CD4-positive, alpha-beta T cell treated with Interleukin-1 beta for 1 hour (primary cell): ENCODE data around the gene YARS1.
A peak's percentile ranks its signal among the peaks of the same experiment; 100 is the strongest.

Experiments used
- DNase-seq, 2 donors: peaks; one replicate each; pipeline ENCODE4 v3.0.0-alpha.2; 2020 to 2022

YARS1 gene

DNA sequence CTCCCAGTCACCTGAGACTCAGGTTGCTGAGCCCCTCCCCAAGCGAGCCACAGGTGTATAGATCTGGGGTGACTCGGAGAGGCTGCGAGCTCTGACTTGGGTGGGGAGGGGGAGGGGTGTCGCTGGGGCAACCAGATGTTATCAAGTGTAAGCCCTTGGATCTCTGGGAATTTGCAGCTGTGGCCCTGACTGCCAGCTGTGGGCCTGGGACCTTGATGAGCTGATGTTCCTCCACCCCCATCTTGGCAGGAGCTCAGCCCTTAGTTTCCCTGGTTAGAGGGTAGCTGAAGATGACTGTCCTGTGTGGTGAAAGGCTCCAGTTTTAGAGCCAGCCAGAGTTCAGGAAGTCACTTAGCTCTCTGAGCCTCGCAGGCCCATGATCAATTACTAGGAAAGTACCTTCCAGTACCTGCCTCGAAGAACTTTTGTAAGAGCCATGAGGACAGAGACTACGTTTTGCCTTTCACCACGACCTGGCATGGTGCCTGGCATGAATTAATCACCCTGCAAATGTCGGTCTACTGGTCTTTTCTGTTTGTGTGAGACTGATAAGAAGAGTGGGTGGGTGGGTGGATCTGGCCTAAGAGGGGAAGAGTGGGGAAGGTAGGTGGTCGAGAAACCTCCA, 55.8 kb downstream of the YARS1 start:
- no peak for DNase-seq

DNA sequence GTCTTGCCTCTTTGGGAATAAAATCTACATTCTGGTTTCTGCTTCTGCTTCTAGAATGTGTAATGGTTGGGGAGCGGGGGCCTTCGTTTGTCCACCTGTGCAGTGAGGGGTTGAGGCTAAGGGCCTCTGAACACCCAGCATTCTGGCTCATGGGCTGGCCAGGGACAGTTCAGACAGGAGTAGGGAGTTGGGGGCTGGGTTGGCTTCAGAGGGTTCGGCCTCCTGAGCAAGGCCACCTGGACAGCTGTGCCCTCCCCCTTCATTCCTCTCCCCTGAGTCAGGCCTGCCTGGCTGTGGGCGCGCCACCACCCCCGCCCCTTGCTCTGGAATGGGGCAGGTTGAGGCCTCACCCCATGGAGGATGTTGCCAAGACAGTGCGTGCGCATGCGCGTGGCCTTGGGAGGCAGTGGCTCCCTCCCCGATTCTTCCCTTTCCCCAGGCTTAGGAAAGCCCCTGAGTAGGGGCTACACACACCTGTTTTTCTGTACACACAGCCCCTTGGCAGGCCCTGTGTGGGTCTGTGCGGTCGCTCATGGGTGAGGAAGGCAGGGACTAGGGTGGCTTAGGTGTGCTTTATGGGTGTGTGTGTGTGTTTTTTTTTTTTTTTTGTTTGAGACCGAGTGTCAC, 57.0 kb downstream of the YARS1 start:
- no peak for DNase-seq

DNA sequence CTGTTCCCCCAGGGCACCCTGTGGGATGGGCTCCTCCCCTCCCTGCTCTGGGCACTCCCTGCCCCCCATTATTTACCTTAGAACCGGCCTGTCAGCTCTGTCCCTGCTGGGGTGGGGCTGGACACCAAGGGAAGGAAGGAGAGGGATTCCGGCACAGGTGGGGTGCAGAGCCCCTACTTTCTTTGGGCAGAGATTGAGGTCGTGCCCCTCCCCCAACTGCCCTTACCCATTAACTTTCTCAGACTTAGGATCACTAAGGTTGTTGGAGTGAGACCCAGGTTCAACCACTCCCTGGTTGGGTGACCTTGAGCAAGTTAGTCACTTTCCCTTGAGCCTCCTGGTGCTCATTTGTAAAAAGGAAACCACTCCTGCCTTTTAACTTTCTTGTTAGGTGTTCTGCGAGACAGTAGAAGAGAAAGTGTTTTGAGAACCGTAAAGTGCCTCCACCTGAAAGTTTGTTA, 57.6 kb downstream of the YARS1 start:
- DNase-seq = no peak

GRCh38 chr1:32758795-32759430, 58.2 kb downstream of the YARS1 start:
- DNase-seq = no peak

DNA sequence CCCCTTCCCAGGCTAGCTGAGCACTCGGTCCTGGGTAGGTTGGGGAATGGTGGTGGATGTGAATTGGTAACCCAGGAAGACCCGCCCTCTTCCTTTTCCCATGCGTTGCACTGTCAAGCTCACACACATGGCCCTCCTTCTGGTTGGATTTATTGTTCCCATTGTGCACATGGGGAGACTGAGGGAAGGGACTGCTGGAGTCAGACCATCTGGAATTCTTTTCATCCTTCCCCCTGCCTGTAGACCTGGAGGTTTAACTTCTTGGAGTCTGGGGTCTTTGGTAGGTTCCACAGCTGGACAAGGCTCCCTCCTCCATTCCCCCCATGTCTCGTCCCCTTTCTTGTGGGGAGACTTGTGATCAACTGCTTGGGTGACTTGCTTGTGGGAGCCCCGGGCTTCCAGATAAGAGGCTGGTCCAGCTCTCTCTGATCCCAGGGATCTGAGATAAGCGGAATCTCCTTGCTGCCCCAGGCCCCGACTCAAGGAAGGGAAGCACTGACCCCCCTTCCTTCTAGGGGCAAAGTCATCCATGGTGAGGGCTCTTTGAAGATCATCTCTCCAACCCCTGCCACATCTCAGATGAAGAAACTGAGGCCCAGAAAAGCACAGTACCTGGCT, 58.9 kb downstream of the YARS1 start:
- no peak for DNase-seq

DNA sequence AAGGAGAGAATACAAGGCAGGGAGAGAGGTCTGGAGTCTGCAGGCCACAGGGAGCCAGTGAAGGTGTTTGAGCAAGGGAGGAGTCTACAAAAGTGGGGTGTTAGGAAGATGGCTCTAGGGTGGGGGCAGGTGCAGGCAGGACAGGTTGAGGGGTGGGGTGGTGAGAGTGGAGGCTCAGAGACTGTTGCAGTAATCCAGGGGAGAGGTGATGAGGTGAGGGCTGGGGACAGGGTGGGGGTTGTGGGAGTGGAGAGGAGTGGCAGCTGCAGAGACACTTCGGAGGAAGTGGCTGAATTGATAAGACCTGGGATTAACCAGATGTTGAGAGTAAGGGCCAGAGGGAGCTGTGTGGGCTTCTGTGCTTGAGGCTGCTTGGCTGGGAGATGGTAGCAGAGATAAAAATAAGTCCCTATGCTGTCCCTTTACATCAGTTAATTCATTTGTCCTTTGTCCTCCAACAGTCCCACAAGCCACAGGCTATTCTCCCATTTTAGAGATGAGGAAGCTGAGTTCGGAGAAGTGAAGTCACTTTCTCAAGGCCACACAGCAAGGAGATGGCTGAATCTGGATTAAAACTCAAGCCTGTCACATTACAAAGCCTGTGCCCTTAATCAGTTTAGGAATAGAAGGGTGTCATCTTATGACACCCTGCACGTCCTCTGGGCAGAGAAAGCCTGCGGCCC, 59.8 kb downstream of the YARS1 start:
- no peak for DNase-seq

DNA sequence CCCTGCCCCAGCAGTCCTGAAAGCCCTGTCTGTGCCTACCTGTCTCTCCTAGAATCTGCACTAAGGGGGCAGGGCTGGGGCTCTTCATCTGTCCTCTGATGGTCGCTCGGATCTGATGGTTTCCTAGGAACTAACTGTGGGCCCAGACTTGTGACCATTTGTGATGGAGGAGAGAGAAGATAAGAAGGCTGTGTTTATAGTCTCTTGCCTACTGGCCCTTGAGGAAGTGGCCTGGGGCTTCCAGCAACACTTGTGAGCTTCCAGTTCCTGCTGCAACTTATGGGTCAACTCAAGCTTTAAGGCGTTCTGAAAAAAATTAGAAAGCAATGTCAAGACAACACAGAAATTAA, 61.4 kb downstream of the YARS1 start:
- DNase-seq = no peak

DNA sequence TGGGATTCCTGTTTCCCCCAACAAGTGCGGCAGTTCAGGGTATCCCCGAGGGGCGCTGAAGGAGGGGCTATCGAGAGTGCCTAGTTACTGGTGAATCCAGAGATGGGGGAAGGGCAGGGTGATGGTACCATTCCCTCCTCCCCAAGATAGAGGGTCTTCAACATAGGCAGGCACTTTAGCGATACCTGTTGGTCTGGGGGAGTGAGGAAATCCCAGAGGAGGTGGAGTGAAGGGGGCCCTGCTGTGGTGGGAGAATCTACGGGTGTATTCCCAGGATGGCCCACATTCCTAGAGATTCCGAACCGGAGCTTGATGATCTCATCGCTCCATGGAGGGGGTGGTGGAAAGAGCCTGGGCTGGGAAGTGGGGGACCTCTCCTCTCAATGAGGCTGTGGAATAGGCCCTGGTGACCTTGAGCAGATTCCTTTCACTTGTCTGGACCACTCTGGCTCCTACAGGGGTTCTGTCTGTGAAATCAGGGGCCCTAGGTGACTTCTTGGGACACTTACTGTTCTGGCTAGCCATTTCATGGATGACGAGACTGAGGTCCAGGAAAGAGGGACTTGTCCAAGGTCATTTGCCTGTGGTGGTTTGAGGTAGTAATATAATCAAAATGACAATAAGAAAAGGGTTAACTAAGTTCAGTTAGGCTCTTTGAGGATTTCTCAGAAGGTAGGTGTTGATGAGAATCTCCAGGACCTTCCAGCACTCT, 61.9 kb downstream of the YARS1 start:
- no peak for DNase-seq

GRCh38 chr1:32754317-32755097, 62.7 kb downstream of the YARS1 start:
- peak; percentile 44 to 53 for DNase-seq

- DNase-seq = peak; percentile 70 to 73
Observed at GRCh38 chr1:32753532-32754316, 63.4 kb downstream of the YARS1 start.

DNA sequence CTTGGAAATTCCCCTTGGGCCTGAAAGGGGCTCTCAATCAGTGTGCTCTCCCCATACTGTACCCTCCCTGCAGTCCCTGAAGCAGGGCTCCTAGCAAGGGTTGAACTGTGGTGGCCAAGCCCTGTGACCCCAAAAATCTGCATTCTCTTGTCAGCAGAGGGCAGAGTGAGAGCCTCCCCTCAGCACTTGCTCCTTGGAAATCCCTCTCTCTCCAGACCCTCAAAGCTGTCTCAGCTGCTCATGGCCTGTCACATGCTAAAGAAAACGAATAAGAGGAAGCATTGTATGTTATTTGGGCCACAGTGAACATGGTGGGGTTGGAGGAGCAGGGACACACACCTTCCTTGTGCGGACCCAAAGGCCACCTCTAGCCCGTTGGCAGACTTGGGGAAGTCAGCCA, 67.4 kb downstream of the YARS1 start:
- DNase-seq = no peak

DNA sequence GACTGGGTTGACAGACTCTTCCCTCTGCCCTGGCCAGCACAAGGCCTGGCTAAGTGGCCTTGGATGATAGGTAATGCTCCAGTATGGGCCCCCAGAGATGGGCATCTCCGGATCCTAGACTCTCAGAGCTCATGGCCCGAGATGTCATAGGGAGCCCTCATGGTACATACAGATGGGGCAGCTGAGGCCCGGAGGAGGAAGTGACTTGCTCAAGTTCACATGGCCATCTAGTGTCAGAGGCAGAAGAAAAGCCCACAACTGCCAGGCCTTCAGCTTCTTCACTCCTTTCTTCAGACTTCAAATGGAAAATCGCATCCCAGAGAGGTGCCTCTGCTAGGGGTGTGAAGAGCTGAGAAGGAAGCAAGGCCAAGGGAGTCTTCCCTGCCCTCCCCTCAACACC, 67.8 kb downstream of the YARS1 start:
- no peak for DNase-seq

DNA sequence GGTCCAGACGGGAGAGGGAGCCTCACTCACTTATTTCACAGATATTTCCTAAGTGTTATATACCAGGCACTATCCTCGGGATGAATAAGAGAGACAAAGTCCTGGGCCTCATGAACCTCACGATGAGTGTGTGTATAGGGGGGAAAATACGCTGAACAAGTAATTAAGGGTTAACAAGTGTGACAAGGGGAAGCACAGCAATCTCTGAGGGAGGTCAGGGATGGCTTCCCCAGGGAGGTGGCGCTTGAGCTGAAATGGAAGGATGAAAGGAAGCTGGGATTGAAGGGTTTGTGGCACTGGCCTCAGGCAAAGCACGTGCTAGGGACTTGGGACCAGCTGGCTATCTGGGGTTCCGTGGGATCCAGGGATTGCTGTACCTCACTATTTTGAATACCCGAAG, 68.2 kb downstream of the YARS1 start:
- no peak for DNase-seq

DNA sequence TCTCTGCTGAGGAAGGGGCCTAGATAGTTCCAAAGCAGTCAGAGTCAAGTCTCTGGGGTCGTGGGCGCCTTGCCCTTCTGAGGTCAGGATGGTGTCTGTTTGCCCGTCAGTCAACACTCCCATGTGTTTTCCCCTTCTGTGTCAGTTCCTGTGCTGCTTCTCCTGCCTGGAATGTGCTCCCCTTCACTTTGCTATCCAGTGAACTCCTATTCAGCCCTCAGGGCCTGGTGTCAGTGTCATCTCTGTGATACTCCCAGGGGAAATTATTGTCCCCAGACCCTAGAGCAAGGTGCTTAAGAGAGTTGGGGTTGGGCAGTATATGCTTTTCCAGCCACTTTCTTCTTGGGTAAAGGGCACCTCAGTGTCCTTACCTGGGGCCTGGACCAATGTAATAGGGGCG, 68.8 kb downstream of the YARS1 start:
- no peak for DNase-seq

DNA sequence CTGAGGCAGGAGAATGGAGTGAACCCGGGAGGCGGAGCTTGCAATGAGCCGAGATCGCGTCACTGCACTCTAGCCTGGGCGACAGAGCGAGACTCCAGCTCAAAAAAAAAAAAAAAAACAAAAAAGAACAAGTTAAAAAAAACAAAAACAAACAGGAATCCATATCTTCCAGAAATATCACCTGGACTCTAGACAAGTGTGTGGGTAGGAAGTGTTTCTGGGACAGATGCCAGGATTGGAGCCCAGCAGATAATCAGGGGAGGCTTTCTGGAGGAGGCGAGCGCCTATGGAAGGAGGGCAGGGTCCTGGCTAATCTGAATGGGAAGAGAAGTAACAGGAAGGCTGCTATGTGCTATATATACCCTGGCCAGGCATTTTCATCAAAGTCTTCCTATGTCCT, 71.0 kb downstream of the YARS1 start:
- no peak for DNase-seq

- no peak for DNase-seq
Observed at GRCh38 chr1:32744071-32744425, 73.1 kb downstream of the YARS1 start.

DNA sequence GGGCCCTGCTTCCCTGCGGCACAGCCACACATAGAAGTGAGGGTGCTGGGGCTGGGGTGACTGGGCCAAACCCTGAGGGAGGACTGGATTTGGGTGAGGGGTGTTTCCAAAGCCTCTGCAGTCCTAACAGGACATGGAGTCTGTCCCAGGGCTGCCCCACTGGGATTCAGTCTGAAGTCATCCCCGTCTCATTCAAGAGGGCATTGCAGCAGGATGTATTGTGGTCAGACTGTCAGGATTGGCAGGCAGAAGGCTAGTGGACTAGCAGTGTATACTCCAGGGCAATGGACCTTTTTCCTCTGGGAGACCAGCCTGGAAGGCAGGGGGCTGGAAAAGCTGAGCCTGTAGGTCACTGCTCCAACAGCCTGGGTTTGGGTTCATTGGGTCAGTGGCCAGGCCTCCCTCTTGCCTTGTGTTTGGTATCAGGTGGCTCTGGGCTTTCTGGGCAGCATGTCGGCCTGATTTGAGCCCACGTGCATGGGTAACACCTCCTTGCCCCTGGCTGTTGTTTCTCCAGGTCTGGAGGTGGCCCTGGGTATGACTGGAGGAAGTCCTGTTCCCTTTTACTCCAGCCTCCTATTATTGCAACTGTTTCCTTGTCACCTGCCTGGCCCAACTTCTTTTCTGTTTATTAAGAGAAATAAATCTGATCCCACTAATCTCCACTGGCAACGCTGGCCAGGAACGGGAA, 73.6 kb downstream of the YARS1 start:
- DNase-seq = no peak

DNA sequence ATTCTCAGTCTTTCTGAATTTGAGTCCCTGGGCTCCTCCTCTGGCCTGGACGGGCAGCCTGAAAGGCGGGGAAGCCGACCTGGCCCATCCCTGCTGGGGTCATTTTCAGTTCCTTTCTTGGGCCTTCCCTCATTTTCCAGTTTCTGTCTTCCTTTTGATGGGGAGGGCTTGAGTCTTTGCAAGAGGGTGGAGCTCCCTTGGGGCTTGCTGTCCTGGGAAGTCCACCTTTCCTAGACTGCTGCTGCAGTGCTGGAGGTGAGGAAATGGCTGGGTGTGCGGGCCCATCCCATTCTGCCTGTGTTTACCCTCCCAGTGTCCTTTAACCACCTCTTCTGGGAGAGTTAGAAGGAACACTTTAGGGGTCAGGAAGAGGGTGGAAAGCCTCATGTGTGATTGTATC, 74.2 kb downstream of the YARS1 start:
- DNase-seq = no peak

- DNase-seq = no peak
Observed at GRCh38 chr1:32742199-32742947, 74.8 kb downstream of the YARS1 start.
